ENCODE data around the gene C1QB. TPM values are rescaled to one million over a fixed set of nuclear protein-coding genes. Genes with fewer than 3 reads are reported as not detected.
"Not testable (repeated sequence)": the region's sequence is repeated elsewhere in the genome, so short reads cannot be mapped to it uniquely, and the experiment has no call there.

The C1QB gene
- total RNA-seq, 4 donors from 2014 or later, result 54.3 to 107 (median 86.1) TPM

DNA sequence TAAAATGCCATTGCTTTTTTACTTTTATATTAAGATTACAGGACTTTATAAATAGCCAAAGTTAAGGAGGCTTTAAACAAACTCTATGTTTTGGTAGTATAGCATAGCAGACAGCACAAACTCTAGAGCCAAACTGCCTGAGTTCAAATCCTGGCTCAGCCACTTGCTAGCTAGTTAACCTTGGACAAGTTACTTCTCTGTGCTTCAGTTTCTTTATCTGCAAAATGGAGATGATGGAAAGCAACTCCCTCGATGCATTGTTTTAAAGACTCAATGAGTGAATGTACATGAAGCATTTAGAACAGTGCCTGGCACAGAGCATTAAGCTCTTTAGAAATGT lies 21.3 kb downstream of the C1QB start:
- no peaks in the 10 kb centered on the region for H3K27me3 ChIP-seq
- H3K36me3 ChIP-seq, result no peaks in the 10 kb centered on the region
- no peaks in the 10 kb centered on the region for H3K9me3 ChIP-seq
- H3K4me1 ChIP-seq, result peaks cover 0 to 11% (median 0%) of the 10 kb centered on the region in 4 donors
- no peak for DNase-seq
- no peak overlapping the region for H3K27ac ChIP-seq
- TF ChIP-seq, protein P1, sequence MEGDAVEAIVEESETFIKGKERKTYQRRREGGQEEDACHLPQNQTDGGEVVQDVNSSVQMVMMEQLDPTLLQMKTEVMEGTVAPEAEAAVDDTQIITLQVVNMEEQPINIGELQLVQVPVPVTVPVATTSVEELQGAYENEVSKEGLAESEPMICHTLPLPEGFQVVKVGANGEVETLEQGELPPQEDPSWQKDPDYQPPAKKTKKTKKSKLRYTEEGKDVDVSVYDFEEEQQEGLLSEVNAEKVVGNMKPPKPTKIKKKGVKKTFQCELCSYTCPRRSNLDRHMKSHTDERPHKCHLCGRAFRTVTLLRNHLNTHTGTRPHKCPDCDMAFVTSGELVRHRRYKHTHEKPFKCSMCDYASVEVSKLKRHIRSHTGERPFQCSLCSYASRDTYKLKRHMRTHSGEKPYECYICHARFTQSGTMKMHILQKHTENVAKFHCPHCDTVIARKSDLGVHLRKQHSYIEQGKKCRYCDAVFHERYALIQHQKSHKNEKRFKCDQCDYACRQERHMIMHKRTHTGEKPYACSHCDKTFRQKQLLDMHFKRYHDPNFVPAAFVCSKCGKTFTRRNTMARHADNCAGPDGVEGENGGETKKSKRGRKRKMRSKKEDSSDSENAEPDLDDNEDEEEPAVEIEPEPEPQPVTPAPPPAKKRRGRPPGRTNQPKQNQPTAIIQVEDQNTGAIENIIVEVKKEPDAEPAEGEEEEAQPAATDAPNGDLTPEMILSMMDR (IDR thresholded peaks at IDR 0.05), result no peak
- TF ChIP-seq POLR2A (IDR thresholded peaks at IDR 0.05), result no peak
- H3K4me3 ChIP-seq, result no peak overlapping the region

- not testable (repeated sequence) for H3K4me3 ChIP-seq, DNase-seq, H3K36me3 ChIP-seq, H3K9me3 ChIP-seq, H3K27me3 ChIP-seq, H3K27ac ChIP-seq
- H3K4me1 ChIP-seq, result peaks cover 0 to 11% (median 0%) of the 10 kb centered on the region in 4 donors
These were observed 23.1 kb downstream of the C1QB start for GRCh38 chr1:22676151-22676550.

- TF ChIP-seq, protein P1 (IDR thresholded peaks at IDR 0.05), result no peak
- no peak for TF ChIP-seq POLR2A (IDR thresholded peaks at IDR 0.05)
- no peaks in the 10 kb centered on the region for H3K36me3 ChIP-seq
- H3K27ac ChIP-seq, result peak overlapping the region in 3 of 4 donors; percentile 12 to 52 (median 19)
- H3K27me3 ChIP-seq, result no peaks in the 10 kb centered on the region
- peak in 1 of 3 donors; percentile 52 for DNase-seq
- peak overlapping the region in 2 of 4 donors; percentile 17 to 26 for H3K4me3 ChIP-seq
- peaks cover 0 to 11% (median 0%) of the 10 kb centered on the region in 4 donors for H3K4me1 ChIP-seq
- no peaks in the 10 kb centered on the region for H3K9me3 ChIP-seq
These were observed 24.0 kb downstream of the C1QB start for GRCh38 chr1:22676916-22677583.

GRCh38 chr1:22677931-22678896 lies 25.2 kb downstream of the C1QB start:
- H3K27ac ChIP-seq, result no peak overlapping the region
- H3K27me3 ChIP-seq, result no peaks in the 10 kb centered on the region

DNA sequence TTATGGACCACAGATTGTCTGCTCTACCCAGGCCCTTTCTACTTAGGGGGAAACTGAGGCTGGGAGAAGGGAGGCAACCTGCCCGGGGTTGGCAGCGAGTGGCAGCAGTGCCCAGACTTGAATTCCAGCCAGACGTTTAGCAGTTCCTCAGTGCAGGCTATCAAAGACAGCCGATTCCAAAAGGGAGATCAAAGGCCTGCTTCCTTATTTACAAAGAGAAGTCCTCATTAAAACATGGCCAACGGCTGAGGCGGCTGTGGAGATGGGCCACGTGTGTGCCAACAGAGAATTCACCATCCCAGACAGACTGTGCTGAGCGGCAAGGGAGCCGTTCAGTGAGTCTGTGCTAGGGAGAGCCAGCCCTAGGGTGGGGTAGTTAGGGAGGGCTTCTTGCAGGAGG lies 27.7 kb downstream of the C1QB start:
- H3K27me3 ChIP-seq, result no peaks in the 10 kb centered on the region
- no peaks in the 10 kb centered on the region for H3K9me3 ChIP-seq
- H3K36me3 ChIP-seq, result no peaks in the 10 kb centered on the region
- peak overlapping the region in 1 of 4 donors; percentile 25 for H3K27ac ChIP-seq
- DNase-seq, result peak in 1 of 3 donors; percentile 57
- peaks cover 0 to 11% (median 0%) of the 10 kb centered on the region in 4 donors for H3K4me1 ChIP-seq
- TF ChIP-seq, protein P1 (IDR thresholded peaks at IDR 0.05), result no peak
- TF ChIP-seq POLR2A (IDR thresholded peaks at IDR 0.05), result no peak
- H3K4me3 ChIP-seq, result no peak overlapping the region

More at GRCh38 chr1:22677931-22678896, 25.2 kb downstream of the C1QB start:
- no peak for DNase-seq
- TF ChIP-seq, protein P1 (IDR thresholded peaks at IDR 0.05), result no peak
- no peak for TF ChIP-seq POLR2A (IDR thresholded peaks at IDR 0.05)
- Histone ChIP-seq H3K4me3 (no peak overlapping the region), H3K9me3 (no peaks in the 10 kb centered on the region), H3K4me1 (peaks cover 0 to 11% (median 0%) of the 10 kb centered on the region in 4 donors), H3K36me3 (no peaks in the 10 kb centered on the region)
